ENCODE results near the gene KCNK1. TPM values are rescaled to one million over a fixed set of nuclear protein-coding genes. Genes with fewer than 3 reads are reported as not detected.

The KCNK1 gene
- not detected in 2 replicates for polyA plus RNA-seq (2014; cell fraction: cytosol; rRNA removed)
- not detected in 2 replicates for polyA plus RNA-seq (2014; cell fraction: nucleus; rRNA removed)

DNA sequence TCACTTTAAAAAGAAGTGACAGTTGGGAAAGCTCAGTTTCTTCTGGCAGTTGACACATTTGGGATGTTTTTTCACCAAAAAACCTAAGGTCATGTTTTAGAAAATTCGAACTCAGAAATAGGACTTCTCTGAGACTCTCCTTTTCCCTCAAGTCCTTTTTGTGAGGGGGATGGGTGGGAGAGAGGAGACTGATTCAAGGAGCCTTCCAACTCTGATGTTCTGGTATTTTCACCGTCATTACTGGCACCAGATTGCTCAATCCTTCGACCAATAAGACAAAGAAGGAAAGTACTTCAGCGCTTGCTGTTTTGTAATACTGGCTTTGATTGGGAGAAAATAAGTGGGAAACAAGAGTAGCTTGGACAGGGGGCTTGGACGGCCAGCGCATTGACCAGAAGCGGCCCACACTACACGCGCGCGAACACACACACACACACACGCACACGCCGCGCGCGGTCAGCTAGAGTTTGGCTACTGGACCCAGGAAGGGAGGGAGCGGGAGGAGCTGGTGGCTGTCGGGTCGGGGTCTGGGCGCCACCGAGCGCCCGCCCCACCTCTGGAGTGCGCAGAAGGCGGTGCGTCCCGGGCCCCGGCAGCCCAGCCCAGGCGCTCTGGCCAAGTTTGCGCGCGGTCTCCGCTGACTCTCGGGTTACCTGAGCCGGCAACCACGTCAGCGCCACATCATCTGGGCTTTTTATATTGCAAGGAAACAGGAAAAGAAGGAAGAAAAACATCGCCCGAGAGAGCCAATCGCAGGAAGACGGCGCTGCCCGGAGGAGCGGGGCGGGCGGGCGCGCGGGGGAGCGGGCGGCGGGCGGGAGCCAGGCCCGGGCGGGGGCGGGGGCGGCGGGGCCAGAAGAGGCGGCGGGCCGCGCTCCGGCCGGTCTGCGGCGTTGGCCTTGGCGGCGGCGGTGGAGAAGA lies at the start of gene KCNK1:
Gene KCNK1, plus strand, starts transcription at position 855 of the 921 bp plus-strand sequence. Its CDS starts 66 bp downstream, at position 921.
- no peak for DNase-seq (ENCODE audit: low spot score)

GRCh38 chr1:233565313-233565712 lies 48.6 kb upstream of the KCNK1 start:
- no peak for DNase-seq (ENCODE audit: low spot score)

DNA sequence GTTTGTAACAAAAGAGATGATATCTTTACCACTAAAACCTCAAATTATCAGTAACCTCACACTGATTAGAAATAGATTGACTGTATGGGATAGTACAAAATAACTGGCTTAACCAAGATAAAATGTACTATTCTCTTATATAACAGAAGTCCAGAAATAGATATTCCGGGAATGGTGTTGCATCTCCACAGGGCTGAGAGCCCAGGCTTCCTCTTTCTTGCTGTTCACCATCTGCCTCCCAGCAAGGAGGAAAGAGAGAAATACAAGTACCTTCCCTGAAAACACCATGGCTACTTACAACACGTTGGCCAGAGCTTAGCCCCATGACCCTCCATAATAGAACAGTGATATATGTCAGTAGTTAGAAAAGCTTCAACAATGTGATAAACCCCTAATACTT lies 47.0 kb upstream of the KCNK1 start:
- DNase-seq (ENCODE audit: low spot score): no peak

DNA sequence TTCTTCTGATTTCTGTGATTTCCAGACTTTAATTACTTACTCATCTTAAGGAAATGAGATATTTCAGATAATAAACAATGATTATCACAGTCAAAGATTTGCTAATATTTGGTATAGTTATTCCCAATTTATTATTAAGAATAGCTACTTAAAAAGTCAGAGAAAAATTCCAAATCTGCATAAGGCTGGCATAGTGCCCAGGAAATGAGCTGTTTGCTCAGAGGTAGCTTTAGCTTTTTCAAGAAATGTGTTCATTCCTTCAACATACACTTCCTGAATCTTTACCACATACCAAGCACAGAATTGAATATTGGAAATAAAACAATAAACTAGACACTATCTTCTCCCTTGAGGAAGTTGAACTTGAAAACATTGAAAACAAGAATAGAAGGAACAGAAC lies 44.3 kb upstream of the KCNK1 start:
- DNase-seq (ENCODE audit: low spot score): no peak

DNA sequence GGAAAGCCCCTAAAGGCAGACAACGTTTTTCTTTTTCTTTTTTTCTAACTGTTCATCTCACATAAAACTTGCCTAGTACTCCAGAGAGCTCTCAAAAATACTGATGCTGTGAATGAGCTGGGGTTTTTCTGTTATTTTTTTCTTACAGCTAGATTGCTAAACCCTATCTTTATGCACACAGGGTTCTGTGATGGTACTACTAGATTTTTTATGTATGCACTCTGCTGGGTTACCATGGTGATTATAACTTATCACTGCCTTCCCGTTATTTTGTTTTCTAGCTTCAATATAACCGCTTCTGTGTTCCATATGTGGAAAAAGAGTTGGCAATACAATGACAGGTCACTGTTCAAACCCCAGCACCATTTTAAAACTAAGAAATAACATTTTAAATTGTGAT lies 43.7 kb upstream of the KCNK1 start:
- no peak for DNase-seq (ENCODE audit: low spot score)

DNA sequence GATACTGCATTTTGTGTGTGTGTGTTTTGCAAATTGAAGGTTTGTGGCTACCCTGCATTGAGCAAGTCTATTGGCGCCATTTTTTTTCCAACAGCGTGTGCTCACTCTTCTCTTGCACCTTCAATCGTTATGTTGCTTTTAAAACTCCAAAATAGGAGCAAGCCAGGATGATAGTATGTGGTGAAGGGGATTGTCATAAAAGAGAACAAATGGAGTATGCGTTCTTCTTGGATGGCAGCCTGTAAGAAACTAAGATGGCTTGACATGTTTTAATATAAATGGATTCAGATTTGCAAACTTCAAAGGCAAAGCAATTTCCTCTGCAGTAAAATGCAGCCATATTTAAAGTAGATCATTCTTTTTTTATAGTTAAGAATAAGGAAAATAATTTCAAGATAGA lies 43.2 kb upstream of the KCNK1 start:
- DNase-seq (ENCODE audit: low spot score): no peak

GRCh38 chr1:233572896-233573295 lies 41.0 kb upstream of the KCNK1 start:
- DNase-seq (ENCODE audit: low spot score): no peak

- no peak for DNase-seq (ENCODE audit: low spot score)
These were observed 38.5 kb upstream of the KCNK1 start for GRCh38 chr1:233575450-233575849.

- no peak for DNase-seq (ENCODE audit: low spot score)
These were observed 31.5 kb upstream of the KCNK1 start for GRCh38 chr1:233582439-233582838.

GRCh38 chr1:233584376-233584775 lies 29.5 kb upstream of the KCNK1 start:
- DNase-seq (ENCODE audit: low spot score): no peak

DNA sequence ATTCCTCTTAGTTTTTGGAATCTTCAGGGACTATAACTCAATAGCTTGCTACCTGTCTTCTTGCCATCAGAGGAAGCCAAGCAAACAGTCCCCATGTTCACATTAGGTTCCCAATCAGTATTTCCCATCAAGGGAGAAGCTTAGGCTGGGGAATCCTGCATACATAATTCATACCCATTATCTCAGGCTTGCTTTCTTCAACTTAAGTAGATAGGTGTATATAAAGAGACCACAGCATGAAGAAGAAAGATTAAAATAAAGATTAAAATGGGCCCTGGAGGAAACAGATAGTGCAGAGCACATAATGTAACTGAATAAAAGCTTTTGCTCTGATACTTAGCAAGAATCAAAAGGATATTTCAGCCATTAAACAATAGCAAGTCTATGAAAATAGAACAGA lies 29.0 kb upstream of the KCNK1 start:
- no peak for DNase-seq (ENCODE audit: low spot score)

- DNase-seq (ENCODE audit: low spot score): no peak
These were observed 27.6 kb upstream of the KCNK1 start for GRCh38 chr1:233586301-233586700.

DNA sequence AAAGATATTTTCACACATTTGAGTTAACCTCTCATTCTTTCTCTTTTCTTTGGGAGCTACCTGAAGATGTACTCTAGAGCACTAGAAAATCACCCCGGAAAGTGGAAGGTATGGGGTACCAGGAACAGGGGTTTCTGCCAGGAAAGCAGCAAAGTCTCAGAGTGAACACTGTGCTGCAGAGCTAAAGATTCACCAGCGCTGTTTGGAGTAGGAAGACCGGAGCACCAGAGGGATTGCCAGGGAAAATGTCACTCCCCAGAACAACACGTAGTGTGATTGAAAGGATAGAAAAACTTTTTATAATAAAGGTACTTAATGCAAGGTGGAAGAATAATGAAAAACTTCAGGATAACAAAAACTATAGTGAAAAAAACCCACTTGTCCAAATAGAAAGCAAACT lies 26.7 kb upstream of the KCNK1 start:
- DNase-seq (ENCODE audit: low spot score): no peak

DNA sequence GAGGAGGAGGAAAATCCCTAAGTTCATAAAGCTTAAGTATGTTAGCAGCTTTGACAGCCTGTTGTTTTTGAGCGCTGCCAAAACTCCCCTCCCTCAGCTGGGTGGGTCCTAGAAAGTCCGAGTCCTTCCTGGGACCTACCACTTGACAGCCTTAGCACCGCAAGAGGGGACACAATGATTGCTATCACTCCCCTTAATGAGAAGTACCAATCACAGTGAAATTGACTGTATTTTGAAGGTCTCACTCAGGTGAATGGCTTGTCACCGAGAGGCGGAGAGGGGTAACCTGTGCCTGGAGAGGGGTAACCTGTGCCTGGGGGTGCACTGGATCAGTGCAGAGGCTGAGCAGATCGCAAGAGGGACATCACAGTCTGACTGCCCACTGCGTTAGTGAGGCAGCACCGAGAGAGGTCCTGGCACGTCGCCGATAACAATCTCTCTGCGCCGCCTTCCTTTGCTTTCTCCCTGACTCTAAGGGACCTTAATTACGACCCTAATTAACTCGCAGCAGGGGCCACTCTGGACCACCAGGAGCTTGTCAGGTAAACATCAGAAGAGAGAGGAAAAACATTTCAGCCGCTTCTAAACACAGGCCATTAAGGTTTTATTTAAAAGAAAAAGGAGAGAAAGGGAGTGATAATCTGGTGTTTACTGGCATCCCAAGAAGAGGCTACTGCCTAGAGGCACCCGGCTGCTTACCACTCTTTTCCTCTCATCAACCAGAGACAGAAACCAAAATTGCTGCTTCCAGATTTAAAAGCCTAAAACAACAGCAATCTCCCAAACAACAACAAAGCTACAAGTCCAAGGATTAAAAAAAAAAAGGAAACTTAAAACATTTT lies 25.7 kb upstream of the KCNK1 start:
- peak; percentile 13 for DNase-seq (ENCODE audit: low spot score)

GRCh38 chr1:233597489-233597901 lies 16.4 kb upstream of the KCNK1 start:
- DNase-seq (ENCODE audit: low spot score): no peak

- DNase-seq (ENCODE audit: low spot score): no peak
These were observed 14.9 kb upstream of the KCNK1 start for GRCh38 chr1:233598891-233599541.

- DNase-seq (ENCODE audit: low spot score): no peak
These were observed 14.3 kb upstream of the KCNK1 start for GRCh38 chr1:233599542-233600073.

- DNase-seq (ENCODE audit: low spot score): no peak
These were observed 13.4 kb upstream of the KCNK1 start for GRCh38 chr1:233600488-233600887.

DNA sequence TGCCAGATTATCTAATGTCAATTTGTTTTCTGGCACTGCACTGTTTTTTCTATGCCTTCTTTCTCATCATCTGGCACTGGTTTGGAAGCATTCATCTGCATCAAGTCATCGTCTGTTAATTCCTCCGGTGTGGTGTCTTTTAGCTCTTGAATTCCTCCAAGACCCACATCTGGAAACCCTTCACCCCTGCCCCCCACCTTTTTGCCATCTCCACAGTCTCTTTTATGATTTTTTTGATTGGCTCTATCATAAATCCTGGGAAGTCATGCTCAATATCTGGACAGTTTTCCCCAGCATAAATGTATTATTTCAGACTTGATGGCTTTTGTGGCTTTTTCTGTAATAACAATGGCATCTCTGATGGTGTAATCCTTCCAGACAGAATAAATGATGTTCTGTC lies 10.4 kb upstream of the KCNK1 start:
- no peak for DNase-seq (ENCODE audit: low spot score)

- no peak for DNase-seq (ENCODE audit: low spot score)
These were observed 8.7 kb upstream of the KCNK1 start for GRCh38 chr1:233605205-233605604.

GRCh38 chr1:233606813-233607212 lies 7.1 kb upstream of the KCNK1 start:
- DNase-seq (ENCODE audit: low spot score): no peak
